ENCODE measurements around the gene VEGFC. TPM values are rescaled to one million over a fixed set of nuclear protein-coding genes. Genes with fewer than 3 reads are reported as not detected.

The VEGFC gene
- total RNA-seq, 1 experiment from 2014 or later = 14.4 TPM

GRCh38 chr4:176741253-176741652, 51.5 kb downstream of the VEGFC start:
- in situ Hi-C loops (cut with HindIII; ENCODE audit: low pct_unique_long_range_greater_than_20kb, low sequenced_read_pairs) = no loop called here
- no peak for DNase-seq (ENCODE audit: low read depth)

GRCh38 chr4:176735300-176735699, 57.4 kb downstream of the VEGFC start:
- peak; percentile 14 for DNase-seq (ENCODE audit: low read depth)

GRCh38 chr4:176734461-176734860, 58.3 kb downstream of the VEGFC start:
- no peak for DNase-seq (ENCODE audit: low read depth)
- in situ Hi-C loops (cut with HindIII; ENCODE audit: low pct_unique_long_range_greater_than_20kb, low sequenced_read_pairs) = no loop called here

More at GRCh38 chr4:176735300-176735699, 57.4 kb downstream of the VEGFC start:
- in situ Hi-C loops (cut with HindIII; ENCODE audit: low pct_unique_long_range_greater_than_20kb, low sequenced_read_pairs) = no loop called here

- in situ Hi-C loops (cut with HindIII; ENCODE audit: low pct_unique_long_range_greater_than_20kb, low sequenced_read_pairs) = no loop called here
- DNase-seq (ENCODE audit: low read depth) = no peak
Measured at GRCh38 chr4:176729489-176729888, 63.2 kb downstream of the VEGFC start.

- in situ Hi-C loops (cut with HindIII; ENCODE audit: low pct_unique_long_range_greater_than_20kb, low sequenced_read_pairs) = no loop called here
- DNase-seq (ENCODE audit: low read depth) = no peak
Measured at GRCh38 chr4:176726803-176727202, 65.9 kb downstream of the VEGFC start.

- in situ Hi-C loops (cut with HindIII; ENCODE audit: low pct_unique_long_range_greater_than_20kb, low sequenced_read_pairs) = no loop called here
- DNase-seq (ENCODE audit: low read depth) = no peak
Measured at GRCh38 chr4:176721459-176721858, 71.3 kb downstream of the VEGFC start.

- DNase-seq (ENCODE audit: low read depth) = no peak
- in situ Hi-C loops (cut with HindIII; ENCODE audit: low pct_unique_long_range_greater_than_20kb, low sequenced_read_pairs) = no loop called here
Measured at GRCh38 chr4:176718881-176719280, 73.8 kb downstream of the VEGFC start.

GRCh38 chr4:176717237-176717636, 75.5 kb downstream of the VEGFC start:
- in situ Hi-C loops (cut with HindIII; ENCODE audit: low pct_unique_long_range_greater_than_20kb, low sequenced_read_pairs) = no loop called here
- DNase-seq (ENCODE audit: low read depth) = no peak

- DNase-seq (ENCODE audit: low read depth) = no peak
- in situ Hi-C loops (cut with HindIII; ENCODE audit: low pct_unique_long_range_greater_than_20kb, low sequenced_read_pairs) = no loop called here
Measured at GRCh38 chr4:176709417-176709816, 83.3 kb downstream of the VEGFC start.

- in situ Hi-C loops (cut with HindIII; ENCODE audit: low pct_unique_long_range_greater_than_20kb, low sequenced_read_pairs) = no loop called here
- DNase-seq (ENCODE audit: low read depth) = no peak
Measured at GRCh38 chr4:176708771-176709311, 83.9 kb downstream of the VEGFC start.

- no peak for DNase-seq (ENCODE audit: low read depth)
- in situ Hi-C loops (cut with HindIII; ENCODE audit: low pct_unique_long_range_greater_than_20kb, low sequenced_read_pairs) = no loop called here
Measured at GRCh38 chr4:176690716-176691115, 102.0 kb downstream of the VEGFC start.

GRCh38 chr4:176680668-176681180, 112.0 kb downstream of the VEGFC start:
- in situ Hi-C loops (cut with HindIII; ENCODE audit: low pct_unique_long_range_greater_than_20kb, low sequenced_read_pairs) = no loop called here
- no peak for DNase-seq (ENCODE audit: low read depth)

- in situ Hi-C loops (cut with HindIII; ENCODE audit: low pct_unique_long_range_greater_than_20kb, low sequenced_read_pairs) = no loop called here
- no peak for DNase-seq (ENCODE audit: low read depth)
Measured at GRCh38 chr4:176676901-176677300, 115.8 kb downstream of the VEGFC start.

GRCh38 chr4:176675810-176676209, 116.9 kb downstream of the VEGFC start:
- DNase-seq (ENCODE audit: low read depth) = no peak
- in situ Hi-C loops (cut with HindIII; ENCODE audit: low pct_unique_long_range_greater_than_20kb, low sequenced_read_pairs) = no loop called here

GRCh38 chr4:176671532-176671931, 121.2 kb downstream of the VEGFC start:
- in situ Hi-C loops (cut with HindIII; ENCODE audit: low pct_unique_long_range_greater_than_20kb, low sequenced_read_pairs) = no loop called here
- DNase-seq (ENCODE audit: low read depth) = no peak

- DNase-seq (ENCODE audit: low read depth) = no peak
- in situ Hi-C loops (cut with HindIII; ENCODE audit: low pct_unique_long_range_greater_than_20kb, low sequenced_read_pairs) = no loop called here
Measured at GRCh38 chr4:176668324-176668723, 124.4 kb downstream of the VEGFC start.

- DNase-seq (ENCODE audit: low read depth) = no peak
- in situ Hi-C loops (cut with HindIII; ENCODE audit: low pct_unique_long_range_greater_than_20kb, low sequenced_read_pairs) = no loop called here
Measured at GRCh38 chr4:176664964-176665363, 127.8 kb downstream of the VEGFC start.

GRCh38 chr4:176660561-176660960, 132.2 kb downstream of the VEGFC start:
- in situ Hi-C loops (cut with HindIII; ENCODE audit: low pct_unique_long_range_greater_than_20kb, low sequenced_read_pairs) = no loop called here
- no peak for DNase-seq (ENCODE audit: low read depth)

GRCh38 chr4:176656108-176656507, 136.6 kb downstream of the VEGFC start:
- in situ Hi-C loops (cut with HindIII; ENCODE audit: low pct_unique_long_range_greater_than_20kb, low sequenced_read_pairs) = no loop called here
- no peak for DNase-seq (ENCODE audit: low read depth)

GRCh38 chr4:176654565-176655216, 138.0 kb downstream of the VEGFC start:
- no peak for DNase-seq (ENCODE audit: low read depth)
- in situ Hi-C loops (cut with HindIII; ENCODE audit: low pct_unique_long_range_greater_than_20kb, low sequenced_read_pairs) = no loop called here
